K562 (cell line): ENCODE data around the gene APEX2. TPM values are rescaled to one million over a fixed set of nuclear protein-coding genes. Genes with fewer than 3 reads are reported as not detected.

Experiments used
- ATAC-seq: fragments of 200-7000 bp; cut with Tn5 transposase; 3 replicates; pipeline ENCODE4 v1.9.1; 2020; ENCODE audit warnings: moderate library complexity
- BruUV-seq: library from RNA; stranded (reverse); fragments of 400-500 nt; replicated peaks from 2 replicates; lab custom pipeline; 2021; lab: Mats Ljungman, UMichigan
- CTCF ChIA-PET: fragments of 300-600 bp; formaldehyde crosslinking; extraction: SDS; loops from one replicate; lab custom pipeline; 2021; ENCODE audit warnings: low intra/inter-chr PET ratio; lab: Yijun Ruan, JAX
- POLR2A ChIA-PET: fragments of 300-600, 350-650 bp; sonication (Branson Sonifier 250); formaldehyde crosslinking; extraction: SDS; loops from one replicate; lab custom pipeline; 2021; ENCODE audit warnings: antibody characterized with exemption, inconsistent platforms; lab: Yijun Ruan, JAX
- DNase-seq, 4 experiments: peaks; one replicate each; pipeline versions ENCODE4 v3.0.0 to v3.0.0-alpha.2; 2011 to 2018; ENCODE audit warnings: low spot score in 3 of 4, mixed read lengths in 3 of 4; ENCODE audit errors: extremely low read depth in 1 of 4
- FAIRE-seq: peaks from 2 replicates; lab custom pipeline; 2011; peaks lifted over from hg19 to GRCh38; lab: Jason Lieb, UNC
- H2AFZ ChIP-seq: 2 replicates; pipeline ENCODE4 v1.6.0; 2011; ENCODE audit warnings: low read depth, low read length, control low read depth, inconsistent platforms
- H3K27ac ChIP-seq: fragments of 200-600 bp; 3 replicates; pipeline ENCODE4 v1.8.0; 2011; ENCODE audit warnings: low read depth, mild to moderate bottlenecking, control low read depth, inconsistent platforms, low read length, moderate library complexity, mixed read lengths; ENCODE audit errors: extremely low read depth
- H3K27me3 ChIP-seq, 2 experiments: fragments of 300-600 bp in 1 of 2; 2 replicates in 1 of 2; 3 replicates in 1 of 2; pipeline versions ENCODE4 v1.6.0 to v1.8.0; 2011; ENCODE audit warnings: inconsistent platforms in 2 of 2, low read length in 2 of 2, mild to moderate bottlenecking in 1 of 2, mixed read lengths in 1 of 2, moderate library complexity in 1 of 2; ENCODE audit not compliant: control insufficient read depth in 2 of 2, insufficient read depth in 2 of 2
- H3K36me3 ChIP-seq: fragments of 300-600 bp; 3 replicates; pipeline ENCODE4 v1.8.0; 2011; ENCODE audit warnings: mild to moderate bottlenecking, low read length, inconsistent platforms; ENCODE audit not compliant: control insufficient read depth, insufficient read depth
- H3K4me1 ChIP-seq, 2 experiments: fragments of 200-600 bp in 1 of 2; replicated peaks in 1 of 2; 2 replicates in 1 of 2; 3 replicates in 1 of 2; pipeline versions ENCODE4 v1.5.1 to v1.8.0; 2011; ENCODE audit warnings: inconsistent platforms in 2 of 2, low read length in 2 of 2, mild to moderate bottlenecking in 1 of 2, mixed read lengths in 1 of 2, moderate library complexity in 1 of 2; ENCODE audit not compliant: control insufficient read depth in 2 of 2, insufficient read depth in 2 of 2
- H3K4me2 ChIP-seq: 2 replicates; pipeline ENCODE4 v1.6.1; 2011; ENCODE audit warnings: low read length, control low read depth, inconsistent platforms, mixed read lengths; ENCODE audit not compliant: insufficient read depth
- H3K4me3 ChIP-seq: fragments of 200-600 bp; sonication (generic), shearing (Covaris generic); 2 replicates; pipeline ENCODE4 v1.5.1; 2016; ENCODE audit warnings: control low read depth, inconsistent platforms
- H3K79me2 ChIP-seq: fragments of 200-600 bp; 3 replicates; pipeline ENCODE4 v1.8.0; 2011; ENCODE audit warnings: low read length, inconsistent platforms; ENCODE audit not compliant: control insufficient read depth, insufficient read depth
- H3K9ac ChIP-seq, 2 experiments: 2 replicates each; pipeline versions ENCODE4 v1.6.0 to v1.6.1; 2011; ENCODE audit warnings: low read depth in 2 of 2, low read length in 2 of 2, control low read depth in 1 of 2, inconsistent platforms in 1 of 2, mild to moderate bottlenecking in 1 of 2, mixed read lengths in 1 of 2; ENCODE audit not compliant: insufficient read depth in 1 of 2
- H3K9me1 ChIP-seq: one replicate; pipeline ENCODE4 v1.6.0; 2011; ENCODE audit warnings: inconsistent platforms, mild to moderate bottlenecking, low read length, moderate library complexity; ENCODE audit not compliant: control insufficient read depth, insufficient read depth
- H3K9me3 ChIP-seq: replicated peaks from 2 replicates; pipeline ENCODE4 v1.5.1; 2011; ENCODE audit warnings: low read depth, low read length, inconsistent platforms; ENCODE audit not compliant: control insufficient read depth, insufficient read depth
- H4K20me1 ChIP-seq: replicated peaks from 2 replicates; pipeline ENCODE4 v1.6.1; 2011; ENCODE audit warnings: low read length, inconsistent platforms, mixed read lengths; ENCODE audit not compliant: control insufficient read depth, insufficient read depth
- FOXA3 ChIP-seq, 2 experiments: fragments of 450-650 bp in 1 of 2; sonication (generic) in 1 of 2; formaldehyde crosslinking; IDR thresholded peaks in 1 of 2; conservative IDR thresholded peaks in 1 of 2; 2 replicates each; pipeline versions ENCODE4 v1.4.0 to v1.8.0; 2020 to 2022; ENCODE audit warnings: mild to moderate bottlenecking in 2 of 2, missing genetic modification reagents in 1 of 2
- KLF6 ChIP-seq: fragments of 250-450 bp; sonication (Bioruptor Pico); IDR thresholded peaks from 2 replicates; pipeline ENCODE4 v1.4.0; 2020; ENCODE audit warnings: mild to moderate bottlenecking, moderate library complexity, borderline replicate concordance
- SIN3A ChIP-seq, 2 experiments: fragments of 150-350 bp in 1 of 2; IDR thresholded peaks; 2 replicates each; pipeline ENCODE4 v1.6.1; 2011 to 2016; ENCODE audit warnings: borderline replicate concordance in 2 of 2, low read depth in 2 of 2, low read length in 2 of 2, mild to moderate bottlenecking in 2 of 2, moderate library complexity in 2 of 2; ENCODE audit not compliant: control insufficient read depth in 1 of 2
- TCF15 ChIP-seq: fragments of 250-450 bp; sonication (Bioruptor Pico); IDR thresholded peaks from 2 replicates; pipeline ENCODE4 v1.8.0; 2022; ENCODE audit warnings: moderate library complexity, mild to moderate bottlenecking, inconsistent platforms
- TEAD2 ChIP-seq: fragments of 450-650 bp; IDR thresholded peaks from 2 replicates; pipeline ENCODE4 v1.6.1; 2016; ENCODE audit warnings: missing genetic modification characterization, control low read depth, missing compliant biosample characterization
- TRIM25 ChIP-seq: fragments of 450-650 bp; IDR thresholded peaks from 2 replicates; pipeline ENCODE4 v1.7.0; 2016; ENCODE audit warnings: borderline replicate concordance
- XRCC3 ChIP-seq: fragments of 450-650 bp; IDR thresholded peaks from 2 replicates; pipeline ENCODE4 v1.6.1; 2017; ENCODE audit warnings: mild to moderate bottlenecking, moderate library complexity
- ZNF280A ChIP-seq: fragments of 450-650 bp; IDR thresholded peaks from 2 replicates; pipeline ENCODE4 v1.6.1; 2018; ENCODE audit warnings: mild to moderate bottlenecking, low read depth; ENCODE audit not compliant: partially characterized antibody
- ZNF551 ChIP-seq: fragments of 250-450 bp; sonication (Bioruptor Pico); IDR thresholded peaks from 2 replicates; pipeline ENCODE4 v1.5.0; 2021; ENCODE audit warnings: mild to moderate bottlenecking, moderate library complexity
- ZNF76 ChIP-seq: fragments of 250-450 bp; sonication (Bioruptor Pico); IDR thresholded peaks from 2 replicates; pipeline ENCODE4 v1.4.0; 2020; ENCODE audit warnings: mild to moderate bottlenecking, moderate library complexity, borderline replicate concordance
- in situ Hi-C: fragments of 300-500 bp; cut with MboI; formaldehyde crosslinking; loops from 4 replicates; pipeline ENCODE4 v1.15.0; 2018; ENCODE audit warnings: inconsistent platforms, mixed read lengths
- intact Hi-C: fragments of 100-400 bp; cut with micrococcal nuclease; formaldehyde crosslinking; loops from 2 replicates; pipeline ENCODE4 v1.14.2; 2022
- polyA plus RNA-seq, 8 experiments: library from polyadenylated mRNA; depleted of rRNA in 4 of 8; stranded (reverse) in 5 of 8; unstranded in 3 of 8; fragments of >200 nt; fragmentation: Nextera tagmentation in 2 of 8; fragmentation: Illumina TruSeq in 1 of 8; extraction: Ambion mirVana in 2 of 8; extraction: Trizol in 1 of 8; gene quantifications; 2 replicates each; pipeline versions ENCODE4 v1.2.1 to v1.2.3, GENCODE V29; 2011 to 2014; ENCODE audit warnings: inconsistent platforms in 1 of 8, missing spikeins in 1 of 8
- total RNA-seq, 7 experiments: library from RNA; depleted of rRNA in 6 of 7; stranded (reverse); fragments of >200 nt in 6 of 7; fragmentation: Illumina TruSeq in 2 of 7; extraction: Trizol in 2 of 7; gene quantifications; 2 replicates each; pipeline versions ENCODE4 v1.2.1 to v1.2.3, GENCODE V29; 2011 to 2021; ENCODE audit warnings: low replicate concordance in 1 of 7
- TF ChIP-seq, protein P1 (sequence below): fragments of 450-650 bp; IDR thresholded peaks from 2 replicates; pipeline ENCODE4 v1.6.1; 2017; ENCODE audit warnings: antibody characterized with exemption, mild to moderate bottlenecking

APEX2 gene
- total and polyA plus RNA-seq, 9 of the 15 experiments (the other 6 are each of a cell fraction or from before 2014, with no cell fraction given): 9.4 to 34.2 (median 25.9) TPM

DNA sequence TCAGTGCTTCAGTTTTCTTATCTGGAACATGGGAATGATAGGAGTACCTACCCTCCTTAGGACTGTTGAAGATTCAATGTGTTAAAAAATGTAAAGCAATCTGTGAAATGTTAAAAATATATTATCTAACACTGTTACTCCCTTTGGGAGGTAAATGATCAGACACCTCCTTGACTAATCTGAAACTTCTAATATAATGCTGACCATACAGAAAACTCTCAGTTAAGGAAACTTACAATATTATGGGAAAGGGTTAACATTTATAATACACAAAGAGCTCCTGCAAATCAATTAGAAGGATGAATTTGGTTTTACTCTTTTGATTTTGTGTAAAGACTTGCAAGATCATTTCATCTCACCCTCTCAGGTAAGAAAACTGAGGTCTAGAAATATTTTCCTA lies 4.5 kb upstream of the APEX2 start:
- FAIRE-seq: no peak
- Histone ChIP-seq H2AFZ (no peak overlapping the region), H3K9me3 (no peaks in the 10 kb centered on the region), H3K9me1 (no peaks in the 10 kb centered on the region), H3K27ac (no peak overlapping the region), H4K20me1 (no peaks in the 10 kb centered on the region), H3K27me3 (0 out of 5 replicates have a peak, but pooled peaks cover 0 to 5% of the 10 kb centered on the region in 2 experiments), H3K4me2 (no peak overlapping the region), H3K4me3 (no peak overlapping the region), H3K9ac (no peak overlapping the region), H3K79me2 (peaks cover 4% of the 10 kb centered on the region), H3K36me3 (no peaks in the 10 kb centered on the region), H3K4me1 (peaks cover 0 to 24% of the 10 kb centered on the region in 2 experiments; a peak in 2 of 5 replicates)
- BruUV-seq: no TSS peak
- in situ Hi-C loops: no loop called here
- no peak for ATAC-seq
- ChIA-PET CTCF (no interaction called here), POLR2A (no interaction called here)
- no peak for DNase-seq
- intact Hi-C loops: no loop called here
- TF ChIP-seq ZNF280A (no peak), XRCC3 (no peak), TEAD2 (tag) (no peak), SIN3A (IDR thresholded peaks at IDR 0.05; ENCODE audit: borderline replicate concordance in 2 of 2, control insufficient read depth in 1 of 2, low read depth in 2 of 2, low read length in 2 of 2) (no peak), FOXA3 (CRISPR knock-in tag; conservative IDR thresholded peaks at IDR 0.05 in 1 of 2, IDR thresholded peaks at IDR 0.05 in 1 of 2) (no peak), TCF15 (CRISPR knock-in tag) (no peak), KLF6 (CRISPR knock-in tag) (no peak), TRIM25 (no peak), ZNF551 (CRISPR knock-in tag) (no peak), ZNF76 (CRISPR knock-in tag) (no peak)
- TF ChIP-seq, protein P1, sequence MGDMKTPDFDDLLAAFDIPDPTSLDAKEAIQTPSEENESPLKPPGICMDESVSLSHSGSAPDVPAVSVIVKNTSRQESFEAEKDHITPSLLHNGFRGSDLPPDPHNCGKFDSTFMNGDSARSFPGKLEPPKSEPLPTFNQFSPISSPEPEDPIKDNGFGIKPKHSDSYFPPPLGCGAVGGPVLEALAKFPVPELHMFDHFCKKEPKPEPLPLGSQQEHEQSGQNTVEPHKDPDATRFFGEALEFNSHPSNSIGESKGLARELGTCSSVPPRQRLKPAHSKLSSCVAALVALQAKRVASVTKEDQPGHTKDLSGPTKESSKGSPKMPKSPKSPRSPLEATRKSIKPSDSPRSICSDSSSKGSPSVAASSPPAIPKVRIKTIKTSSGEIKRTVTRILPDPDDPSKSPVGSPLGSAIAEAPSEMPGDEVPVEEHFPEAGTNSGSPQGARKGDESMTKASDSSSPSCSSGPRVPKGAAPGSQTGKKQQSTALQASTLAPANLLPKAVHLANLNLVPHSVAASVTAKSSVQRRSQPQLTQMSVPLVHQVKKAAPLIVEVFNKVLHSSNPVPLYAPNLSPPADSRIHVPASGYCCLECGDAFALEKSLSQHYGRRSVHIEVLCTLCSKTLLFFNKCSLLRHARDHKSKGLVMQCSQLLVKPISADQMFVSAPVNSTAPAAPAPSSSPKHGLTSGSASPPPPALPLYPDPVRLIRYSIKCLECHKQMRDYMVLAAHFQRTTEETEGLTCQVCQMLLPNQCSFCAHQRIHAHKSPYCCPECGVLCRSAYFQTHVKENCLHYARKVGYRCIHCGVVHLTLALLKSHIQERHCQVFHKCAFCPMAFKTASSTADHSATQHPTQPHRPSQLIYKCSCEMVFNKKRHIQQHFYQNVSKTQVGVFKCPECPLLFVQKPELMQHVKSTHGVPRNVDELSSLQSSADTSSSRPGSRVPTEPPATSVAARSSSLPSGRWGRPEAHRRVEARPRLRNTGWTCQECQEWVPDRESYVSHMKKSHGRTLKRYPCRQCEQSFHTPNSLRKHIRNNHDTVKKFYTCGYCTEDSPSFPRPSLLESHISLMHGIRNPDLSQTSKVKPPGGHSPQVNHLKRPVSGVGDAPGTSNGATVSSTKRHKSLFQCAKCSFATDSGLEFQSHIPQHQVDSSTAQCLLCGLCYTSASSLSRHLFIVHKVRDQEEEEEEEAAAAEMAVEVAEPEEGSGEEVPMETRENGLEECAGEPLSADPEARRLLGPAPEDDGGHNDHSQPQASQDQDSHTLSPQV: no peak
